H9 (cell line): Measurements from ENCODE around the gene MRPS23. TPM values are rescaled to one million over a fixed set of nuclear protein-coding genes. Genes with fewer than 3 reads are reported as not detected.

Experiments used
- DNase-seq: peaks from one replicate; pipeline ENCODE4 v3.0.0-alpha.2; 2017
- H2AFZ ChIP-seq: one replicate; pipeline ENCODE4 v1.6.1; 2013; ENCODE audit warnings: mild to moderate bottlenecking, low read length, control low read depth, moderate library complexity
- H2AK5ac ChIP-seq: 2 replicates; pipeline ENCODE4 v1.6.1; 2013; ENCODE audit warnings: low read length, control low read depth, mixed read lengths; ENCODE audit not compliant: insufficient read length
- H2BK120ac ChIP-seq: one replicate; pipeline ENCODE4 v1.6.1; 2013; ENCODE audit warnings: low read depth, mild to moderate bottlenecking, low read length, control low read depth, inconsistent platforms; ENCODE audit not compliant: poor library complexity, severe bottlenecking
- H2BK12ac ChIP-seq: 2 replicates; pipeline ENCODE4 v1.6.1; 2013; ENCODE audit warnings: low read length, control low read depth, mixed read lengths, low read depth; ENCODE audit not compliant: insufficient read length
- H2BK15ac ChIP-seq: 2 replicates; pipeline ENCODE4 v1.6.1; 2013; ENCODE audit warnings: low read depth, low read length, control low read depth
- H2BK20ac ChIP-seq: one replicate; pipeline ENCODE4 v1.6.1; 2013; ENCODE audit warnings: low read depth, mild to moderate bottlenecking, low read length, control low read depth, inconsistent platforms; ENCODE audit not compliant: poor library complexity, severe bottlenecking
- H2BK5ac ChIP-seq: 2 replicates; pipeline ENCODE4 v1.6.1; 2013; ENCODE audit warnings: low read length, control low read depth, mixed read lengths; ENCODE audit not compliant: insufficient read length
- H3K14ac ChIP-seq: 2 replicates; pipeline ENCODE4 v1.6.1; 2013; ENCODE audit warnings: low read length, control low read depth; ENCODE audit not compliant: insufficient read depth
- H3K18ac ChIP-seq: 2 replicates; pipeline ENCODE4 v1.6.1; 2013; ENCODE audit warnings: low read depth, mild to moderate bottlenecking, mixed read lengths, low read length, control low read depth; ENCODE audit not compliant: insufficient read length
- H3K23ac ChIP-seq: 2 replicates; pipeline ENCODE4 v1.6.1; 2013; ENCODE audit warnings: low read length, control low read depth, mixed read lengths, low read depth; ENCODE audit not compliant: insufficient read length
- H3K23me2 ChIP-seq: 2 replicates; pipeline ENCODE4 v1.6.1; 2013; ENCODE audit warnings: low read depth, mild to moderate bottlenecking, mixed read lengths, low read length, control low read depth; ENCODE audit not compliant: insufficient read length, poor library complexity, severe bottlenecking
- H3K27ac ChIP-seq: 2 replicates; pipeline ENCODE4 v1.5.1; 2013; ENCODE audit warnings: low read length, control low read depth, mixed read lengths, low read depth; ENCODE audit not compliant: insufficient read length
- H3K27me3 ChIP-seq: 2 replicates; pipeline ENCODE4 v1.6.1; 2013; ENCODE audit warnings: low read length, control low read depth, inconsistent platforms; ENCODE audit not compliant: insufficient read depth
- H3K4ac ChIP-seq: 2 replicates; pipeline ENCODE4 v1.6.1; 2013; ENCODE audit warnings: low read depth, mild to moderate bottlenecking, control low read depth, inconsistent platforms, low read length, moderate library complexity
- H3K4me1 ChIP-seq: 2 replicates; pipeline ENCODE4 v1.6.1; 2013; ENCODE audit warnings: low read length, control low read depth, inconsistent platforms; ENCODE audit not compliant: insufficient read depth
- H3K4me2 ChIP-seq: 2 replicates; pipeline ENCODE4 v1.6.1; 2013; ENCODE audit warnings: low read length, control low read depth, mixed read lengths; ENCODE audit not compliant: insufficient read length, insufficient read depth
- H3K56ac ChIP-seq: 2 replicates; pipeline ENCODE4 v1.6.1; 2013; ENCODE audit warnings: low read depth, mild to moderate bottlenecking, mixed read lengths, low read length, control low read depth; ENCODE audit not compliant: insufficient read length
- H3K79me1 ChIP-seq: 2 replicates; pipeline ENCODE4 v1.6.1; 2013; ENCODE audit warnings: low read depth, mild to moderate bottlenecking, moderate library complexity, low read length, control low read depth, inconsistent platforms; ENCODE audit not compliant: insufficient read depth, poor library complexity, severe bottlenecking
- H3K79me2 ChIP-seq: 2 replicates; pipeline ENCODE4 v1.6.1; 2013; ENCODE audit warnings: low read length, control low read depth, inconsistent platforms; ENCODE audit not compliant: insufficient read depth
- H3K9ac ChIP-seq: 2 replicates; pipeline ENCODE4 v1.6.1; 2013; ENCODE audit warnings: low read length, control low read depth, mixed read lengths; ENCODE audit not compliant: insufficient read length; ENCODE audit errors: extremely low read depth
- H3K9me3 ChIP-seq: one replicate; pipeline ENCODE4 v1.6.1; 2013; ENCODE audit warnings: low read depth, low read length, inconsistent platforms; ENCODE audit not compliant: control insufficient read depth
- H3T11ph ChIP-seq: one replicate; pipeline ENCODE4 v1.6.1; 2013; ENCODE audit warnings: mild to moderate bottlenecking, low read length, control low read depth, inconsistent platforms
- H4K20me1 ChIP-seq: one replicate; pipeline ENCODE4 v1.6.1; 2013; ENCODE audit not compliant: control insufficient read depth, insufficient read length, insufficient read depth
- H4K5ac ChIP-seq: 2 replicates; pipeline ENCODE4 v1.6.1; 2013; ENCODE audit warnings: low read depth, mild to moderate bottlenecking, mixed read lengths, low read length, control low read depth; ENCODE audit not compliant: insufficient read length
- H4K8ac ChIP-seq: replicated peaks from 2 replicates; pipeline ENCODE4 v1.6.1; 2013; ENCODE audit warnings: low read length, control low read depth, mixed read lengths, low read depth; ENCODE audit not compliant: insufficient read length
- H4K91ac ChIP-seq: 2 replicates; pipeline ENCODE4 v1.6.1; 2013; ENCODE audit warnings: low read depth, mild to moderate bottlenecking, moderate library complexity, mixed read lengths, low read length, control low read depth; ENCODE audit not compliant: insufficient read length
- H3K27ac Mint-ChIP-seq, 3 experiments: 2 replicates in 2 of 3; 3 replicates in 1 of 3; pipeline ENCODE4 v1.8.0; 2020 to 2021; ENCODE audit warnings: mixed read lengths in 3 of 3, mild to moderate bottlenecking in 1 of 3, moderate library complexity in 1 of 3
- H3K27me3 Mint-ChIP-seq: 2 replicates; pipeline ENCODE4 v1.8.0; 2021; ENCODE audit warnings: low read depth, mild to moderate bottlenecking, moderate library complexity, mixed read lengths
- H3K36me3 Mint-ChIP-seq, 3 experiments: 2 replicates in 2 of 3; 3 replicates in 1 of 3; pipeline ENCODE4 v1.8.0; 2020 to 2021; ENCODE audit warnings: low read depth in 3 of 3, mixed read lengths in 3 of 3; ENCODE audit not compliant: insufficient read depth in 1 of 3
- H3K4me1 Mint-ChIP-seq, 2 experiments: 2 replicates each; pipeline ENCODE4 v1.8.0; 2020; ENCODE audit warnings: mixed read lengths in 2 of 2
- H3K4me3 Mint-ChIP-seq, 2 experiments: 2 replicates in 1 of 2; 3 replicates in 1 of 2; pipeline ENCODE4 v1.8.0; 2020 to 2021; ENCODE audit warnings: mild to moderate bottlenecking in 2 of 2, mixed read lengths in 2 of 2, moderate library complexity in 1 of 2
- H3K9me3 Mint-ChIP-seq, 2 experiments: 2 replicates in 1 of 2; 3 replicates in 1 of 2; pipeline ENCODE4 v1.8.0; 2020; ENCODE audit warnings: mild to moderate bottlenecking in 2 of 2, mixed read lengths in 2 of 2, moderate library complexity in 1 of 2
- WGBS: extraction: QIAGEN DNeasy Blood & Tissue Kit; methylation state at CpG from one replicate; pipeline ENCODE4 v1.1.7; 2013; ENCODE audit warnings: missing lambda C conversion rate, low lambda C conversion rate, mixed read lengths; ENCODE audit not compliant: insufficient read length; ENCODE audit errors: extremely low coverage; 5-methylcytosine and 5-hydroxymethylcytosine counted together
- total RNA-seq: library from RNA; stranded (reverse); gene quantifications from 2 replicates; pipeline ENCODE4 v1.2.1, GENCODE V29; 2021
- TF ChIP-seq, protein P1 (sequence below): fragments of 200-600 bp; sonication (generic); conservative IDR thresholded peaks from 3 replicates; pipeline ENCODE4 v1.8.0; 2021; ENCODE audit warnings: antibody characterized with exemption, mild to moderate bottlenecking

Gene MRPS23
- total RNA-seq, 1 experiment from 2014 or later, result 62.0 TPM

DNA sequence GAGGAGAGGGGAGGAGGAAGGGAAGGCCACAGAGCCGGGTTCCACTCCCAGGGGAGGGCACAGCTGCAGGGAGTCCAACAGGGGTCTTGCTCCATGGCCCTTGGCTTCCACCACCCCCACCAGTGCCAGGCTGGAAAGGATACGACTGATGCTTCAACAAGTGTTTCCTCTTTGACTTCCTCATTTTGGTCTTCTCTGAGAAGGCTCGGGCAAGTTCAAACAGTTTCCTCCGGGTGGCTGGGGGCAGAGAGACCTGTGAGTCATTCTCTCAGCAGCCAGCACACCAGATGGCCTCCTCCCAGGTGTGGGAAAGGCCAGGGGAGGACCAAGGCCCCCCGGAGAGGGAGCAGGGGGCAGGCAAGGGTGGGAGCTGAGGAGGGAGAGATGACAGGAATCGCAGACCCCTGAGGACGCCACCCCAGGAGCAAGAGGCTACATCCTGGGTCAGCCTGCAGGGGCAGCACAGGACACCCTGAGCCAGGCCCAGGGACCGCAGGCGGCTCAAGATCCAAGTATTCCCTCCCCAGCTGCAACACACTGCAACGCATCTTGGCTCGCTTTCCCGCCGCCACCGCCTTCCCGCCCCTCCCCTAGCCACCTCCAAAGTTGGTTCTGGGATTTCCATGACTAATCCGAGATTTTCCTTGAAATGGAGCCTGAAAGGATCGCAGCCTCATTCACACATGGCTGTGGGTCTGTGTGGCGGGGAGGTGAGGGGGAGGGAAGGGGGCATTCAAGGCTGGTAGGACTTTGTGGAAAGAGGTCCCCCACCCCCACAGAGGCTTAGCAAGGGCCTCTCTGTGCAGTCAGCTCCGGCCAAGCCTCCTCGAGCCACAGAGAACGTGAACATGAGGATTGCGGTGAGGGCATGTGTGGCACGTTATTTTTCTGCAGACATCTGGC, 18.4 kb upstream of the MRPS23 start:
- H4K91ac ChIP-seq, result no peak overlapping the region
- H3K4me3 Mint-ChIP-seq, result peak overlapping the region in 1 of 2 experiments; percentile 44; a peak in 2 of 5 replicates
- no peak overlapping the region for H3K4ac ChIP-seq
- DNase-seq, result peak; percentile 91
- H3K18ac ChIP-seq, result no peak overlapping the region
- peaks cover 28% of the 10 kb centered on the region for H3K27me3 Mint-ChIP-seq
- no peaks in the 10 kb centered on the region for H3K79me1 ChIP-seq
- H3K4me1 ChIP-seq, result peaks cover 3% of the 10 kb centered on the region; the same call in 1 of the 2 replicates
- no peak overlapping the region for H3K9ac ChIP-seq
- WGBS, result no CpG with 5 or more reads among the region's 23 CpGs
- no peak overlapping the region for H2AFZ ChIP-seq
- H3K4me2 ChIP-seq, result no peak overlapping the region
- peaks cover 40 to 44% of the 10 kb centered on the region in 2 experiments for H3K4me1 Mint-ChIP-seq
- no peak overlapping the region for H2BK5ac ChIP-seq
- no peak overlapping the region for H2BK120ac ChIP-seq
- no peaks in the 10 kb centered on the region for H3K23me2 ChIP-seq
- H3K9me3 ChIP-seq, result no peaks in the 10 kb centered on the region
- H4K5ac ChIP-seq, result no peak overlapping the region
- H2BK20ac ChIP-seq, result no peak overlapping the region
- peaks cover 4 to 12% (median 9%) of the 10 kb centered on the region in 3 experiments; a peak in 3 of 7 replicates for H3K36me3 Mint-ChIP-seq
- H3T11ph ChIP-seq, result no peak overlapping the region
- H3K27ac ChIP-seq, result no peak overlapping the region
- no peaks in the 10 kb centered on the region for H4K20me1 ChIP-seq
- no peak overlapping the region for H2BK12ac ChIP-seq
- H3K79me2 ChIP-seq, result no peaks in the 10 kb centered on the region
- TF ChIP-seq, protein P1, sequence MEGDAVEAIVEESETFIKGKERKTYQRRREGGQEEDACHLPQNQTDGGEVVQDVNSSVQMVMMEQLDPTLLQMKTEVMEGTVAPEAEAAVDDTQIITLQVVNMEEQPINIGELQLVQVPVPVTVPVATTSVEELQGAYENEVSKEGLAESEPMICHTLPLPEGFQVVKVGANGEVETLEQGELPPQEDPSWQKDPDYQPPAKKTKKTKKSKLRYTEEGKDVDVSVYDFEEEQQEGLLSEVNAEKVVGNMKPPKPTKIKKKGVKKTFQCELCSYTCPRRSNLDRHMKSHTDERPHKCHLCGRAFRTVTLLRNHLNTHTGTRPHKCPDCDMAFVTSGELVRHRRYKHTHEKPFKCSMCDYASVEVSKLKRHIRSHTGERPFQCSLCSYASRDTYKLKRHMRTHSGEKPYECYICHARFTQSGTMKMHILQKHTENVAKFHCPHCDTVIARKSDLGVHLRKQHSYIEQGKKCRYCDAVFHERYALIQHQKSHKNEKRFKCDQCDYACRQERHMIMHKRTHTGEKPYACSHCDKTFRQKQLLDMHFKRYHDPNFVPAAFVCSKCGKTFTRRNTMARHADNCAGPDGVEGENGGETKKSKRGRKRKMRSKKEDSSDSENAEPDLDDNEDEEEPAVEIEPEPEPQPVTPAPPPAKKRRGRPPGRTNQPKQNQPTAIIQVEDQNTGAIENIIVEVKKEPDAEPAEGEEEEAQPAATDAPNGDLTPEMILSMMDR, result peak; percentile 71
- no peak overlapping the region for H3K56ac ChIP-seq
- H4K8ac ChIP-seq, result no peak overlapping the region
- no peak overlapping the region; the same call in 1 of the 2 replicates for H3K14ac ChIP-seq
- H3K23ac ChIP-seq, result no peak overlapping the region
- no peak overlapping the region for H2BK15ac ChIP-seq
- no peak overlapping the region for H2AK5ac ChIP-seq
- H3K27ac Mint-ChIP-seq, result peak overlapping the region; percentile 28 to 79 (median 58); a peak in 3 of 7 replicates
- no peaks in the 10 kb centered on the region for H3K9me3 Mint-ChIP-seq
- no peaks in the 10 kb centered on the region; the same call in 1 of the 2 replicates for H3K27me3 ChIP-seq
